CD4-positive, alpha-beta T cell (primary cell): ENCODE results near the gene PPIB. TPM values are rescaled to one million over a fixed set of nuclear protein-coding genes. Genes with fewer than 3 reads are reported as not detected.

Source experiments
- ATAC-seq: fragments of 200-7000 bp; cut with Tn5 transposase; one replicate; pipeline ENCODE4 v1.10.0; 2022; ENCODE audit warnings: mild to moderate bottlenecking; ENCODE audit not compliant: poor library complexity
- CTCF ChIA-PET: fragments of 350-600 bp; sonication (Branson Sonifier 250); formaldehyde crosslinking; loops from one replicate; lab custom pipeline; 2021; ENCODE audit warnings: antibody characterized with exemption, inconsistent platforms; lab: Charles Lee
- POLR2A ChIA-PET: fragments of 350-600 bp; sonication (Branson Sonifier 250); formaldehyde crosslinking; loops from one replicate; lab custom pipeline; 2021; ENCODE audit warnings: antibody characterized with exemption, inconsistent platforms; lab: Charles Lee
- DNase-seq, 14 experiments: peaks; one replicate each; pipeline ENCODE4 v3.0.0-alpha.2; 2013 to 2020; ENCODE audit warnings: mixed read lengths in 2 of 14
- H3K27ac ChIP-seq, 2 donors: one replicate each; pipeline versions ENCODE4 v1.5.1 to v1.7.0; 2013; ENCODE audit warnings: low read length in 2 of 2, low read depth in 1 of 2, mild to moderate bottlenecking in 1 of 2
- H3K27me3 ChIP-seq, 2 experiments: 1 replicate in 1 of 2; 2 replicates in 1 of 2; pipeline versions ENCODE4 v1.6.1 to v1.7.0; 2013; ENCODE audit warnings: low read length in 2 of 2, control low read depth in 1 of 2, mild to moderate bottlenecking in 1 of 2, moderate library complexity in 1 of 2; ENCODE audit not compliant: insufficient read depth in 2 of 2, control insufficient read depth in 1 of 2
- H3K36me3 ChIP-seq: one replicate; pipeline ENCODE4 v1.6.1; 2013; ENCODE audit warnings: low read length, control low read depth; ENCODE audit not compliant: insufficient read depth
- H3K4me1 ChIP-seq: one replicate; pipeline ENCODE4 v1.6.1; 2013; ENCODE audit warnings: low read length, control low read depth; ENCODE audit not compliant: insufficient read depth
- H3K4me3 ChIP-seq: one replicate; pipeline ENCODE4 v1.5.1; 2013; ENCODE audit warnings: mild to moderate bottlenecking, low read length, moderate library complexity
- H3K9me3 ChIP-seq, 2 experiments: 1 replicate in 1 of 2; 2 replicates in 1 of 2; pipeline versions ENCODE4 v1.6.1 to v1.7.0; 2013; ENCODE audit warnings: low read length in 2 of 2, mild to moderate bottlenecking in 2 of 2, control low read depth in 1 of 2, moderate library complexity in 1 of 2; ENCODE audit not compliant: control insufficient read depth in 1 of 2, insufficient read depth in 1 of 2
- H3K27ac Mint-ChIP-seq: one replicate; pipeline ENCODE4 v1.8.0; 2020; ENCODE audit warnings: mixed read lengths
- H3K27me3 Mint-ChIP-seq: one replicate; pipeline ENCODE4 v1.8.0; 2021; ENCODE audit warnings: mixed read lengths
- H3K36me3 Mint-ChIP-seq: one replicate; pipeline ENCODE4 v1.8.0; 2021; ENCODE audit warnings: low read depth, mixed read lengths
- H3K4me1 Mint-ChIP-seq: one replicate; pipeline ENCODE4 v1.8.0; 2021; ENCODE audit warnings: low read depth, mixed read lengths
- H3K4me3 Mint-ChIP-seq: one replicate; pipeline ENCODE4 v1.8.0; 2020; ENCODE audit warnings: mild to moderate bottlenecking, mixed read lengths
- H3K9me3 Mint-ChIP-seq: one replicate; pipeline ENCODE4 v1.8.0; 2020; ENCODE audit warnings: mixed read lengths
- intact Hi-C, 2 experiments: fragments of 100-400 bp; cut with DNase I in 1 of 2; cut with micrococcal nuclease in 1 of 2; formaldehyde crosslinking; loops; one replicate each; pipeline versions ENCODE4 v1.15.1 to v1.9.0; 2023 to 2025; cut with DNase I, micrococcal nuclease
- total RNA-seq, 174 experiments: library from RNA in 2 of 174; stranded (reverse) in 2 of 174; gene quantifications; one replicate each; pipeline ENCODE4 v1.2.3 and lab custom pipeline; 2021 to 2026
- TF ChIP-seq, protein P1 (sequence below): fragments of 200-600 bp; IDR thresholded peaks from one replicate; pipeline ENCODE4 v1.8.0; 2022; ENCODE audit warnings: antibody characterized with exemption, mild to moderate bottlenecking

PPIB gene
- total RNA-seq, 2 experiments from 2014 or later: 167 to 169 TPM

- TF ChIP-seq, protein P1, sequence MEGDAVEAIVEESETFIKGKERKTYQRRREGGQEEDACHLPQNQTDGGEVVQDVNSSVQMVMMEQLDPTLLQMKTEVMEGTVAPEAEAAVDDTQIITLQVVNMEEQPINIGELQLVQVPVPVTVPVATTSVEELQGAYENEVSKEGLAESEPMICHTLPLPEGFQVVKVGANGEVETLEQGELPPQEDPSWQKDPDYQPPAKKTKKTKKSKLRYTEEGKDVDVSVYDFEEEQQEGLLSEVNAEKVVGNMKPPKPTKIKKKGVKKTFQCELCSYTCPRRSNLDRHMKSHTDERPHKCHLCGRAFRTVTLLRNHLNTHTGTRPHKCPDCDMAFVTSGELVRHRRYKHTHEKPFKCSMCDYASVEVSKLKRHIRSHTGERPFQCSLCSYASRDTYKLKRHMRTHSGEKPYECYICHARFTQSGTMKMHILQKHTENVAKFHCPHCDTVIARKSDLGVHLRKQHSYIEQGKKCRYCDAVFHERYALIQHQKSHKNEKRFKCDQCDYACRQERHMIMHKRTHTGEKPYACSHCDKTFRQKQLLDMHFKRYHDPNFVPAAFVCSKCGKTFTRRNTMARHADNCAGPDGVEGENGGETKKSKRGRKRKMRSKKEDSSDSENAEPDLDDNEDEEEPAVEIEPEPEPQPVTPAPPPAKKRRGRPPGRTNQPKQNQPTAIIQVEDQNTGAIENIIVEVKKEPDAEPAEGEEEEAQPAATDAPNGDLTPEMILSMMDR: no peak
- H3K27me3 ChIP-seq: peaks cover 18% of the 10 kb centered on the region in 2 experiments
- peaks cover 37% of the 10 kb centered on the region for H3K36me3 ChIP-seq
- Mint-ChIP-seq H3K27me3 (peaks cover 30% of the 10 kb centered on the region), H3K27ac (no peak overlapping the region), H3K36me3 (peaks cover 41% of the 10 kb centered on the region), H3K4me3 (peak overlapping the region; percentile 63), H3K9me3 (no peaks in the 10 kb centered on the region), H3K4me1 (peaks cover 33% of the 10 kb centered on the region)
- no peak overlapping the region for H3K27ac ChIP-seq
- CTCF ChIA-PET: interaction anchor here (0.5 to 2.7 kb wide), 20 partner anchors 8 to 1109 kb away, joined by 3 to 26 read pairs (median 4); partner anchors contain the start of genes CIAO2A and PPIB
- peak overlapping the region; percentile 25 for H3K4me3 ChIP-seq
- DNase-seq (peak in 2 of 14 experiments; percentile 24 to 46), ATAC-seq (no peak)
- POLR2A ChIA-PET: interaction anchor here (0.6 to 2.9 kb wide), 8 partner anchors 8 to 235 kb away, joined by 3 to 48 read pairs (median 4); partner anchors contain the start of genes CIAO2A, PPIB, SNX1 and TRIP4
- intact Hi-C loops: loop anchor here in 1 of 2 experiments (5.0 kb wide), 1 partner anchor 55 kb away; the partner anchor contains the start of gene SNX1
- H3K9me3 ChIP-seq: no peaks in the 10 kb centered on the region
- H3K4me1 ChIP-seq: peaks cover 36% of the 10 kb centered on the region
These were observed 10.1 kb downstream of the PPIB start for GRCh38 chr15:64152507-64153387.

- Histone ChIP-seq H3K36me3 (peaks cover 28% of the 10 kb centered on the region), H3K4me3 (peak within 1 kb of the TSS; percentile 28), H3K27me3 (peaks cover 18% of the 10 kb centered on the region in 2 experiments), H3K4me1 (peaks cover 36% of the 10 kb centered on the region), H3K9me3 (no peaks in the 10 kb centered on the region), H3K27ac (no peak within 1 kb of the TSS)
- ChIA-PET CTCF (no interaction called here), POLR2A (interaction anchor here (1.4 to 2.9 kb wide), 2 partner anchors 12 to 18 kb away, joined by 5 to 48 read pairs; partner anchors contain the start of gene PPIB)
- Mint-ChIP-seq H3K4me3 (peak within 1 kb of the TSS; percentile 84), H3K27me3 (peaks cover 30% of the 10 kb centered on the region), H3K9me3 (no peaks in the 10 kb centered on the region), H3K36me3 (peaks cover 32% of the 10 kb centered on the region), H3K4me1 (peaks cover 32% of the 10 kb centered on the region), H3K27ac (no peak within 1 kb of the TSS)
- ATAC-seq: peak; percentile 22
- intact Hi-C loops: loop anchor here in 1 of 2 experiments (5.0 kb wide), 1 partner anchor 55 kb away; the partner anchor contains the start of gene SNX1
- DNase-seq: peak in 8 of 14 experiments; percentile 12 to 71 (median 27)
- TF ChIP-seq, protein P1: no peak
These were observed 10.9 kb downstream of the PPIB start, which contains the start of gene SNX22 for GRCh38 chr15:64151727-64152506. SNX22 (plus strand) TSS chr15:64151731; CDS start chr15:64151776, 45 bp downstream.
